NAMALWA (cell line): ENCODE results near the gene MRC2.

Source experiments
- DNase-seq: peaks from one replicate; pipeline ENCODE4 v3.0.0-alpha.2; 2015; ENCODE audit warnings: low spot score

Gene MRC2

GRCh38 chr17:62663304-62663703 is 35.8 kb downstream of the MRC2 start:
- no peak for DNase-seq

GRCh38 chr17:62664336-62665120 is 37.1 kb downstream of the MRC2 start:
- DNase-seq = no peak

- no peak for DNase-seq
Observed at GRCh38 chr17:62665599-62665998, 38.1 kb downstream of the MRC2 start.

- DNase-seq = no peak
Observed at GRCh38 chr17:62666061-62666800, 38.8 kb downstream of the MRC2 start.

- no peak for DNase-seq
Observed at GRCh38 chr17:62666801-62667591, 39.5 kb downstream of the MRC2 start.

- no peak for DNase-seq
Observed at GRCh38 chr17:62668091-62668804, 40.8 kb downstream of the MRC2 start.

- DNase-seq = no peak
Observed at GRCh38 chr17:62670202-62670821, 42.8 kb downstream of the MRC2 start.

- no peak for DNase-seq
Observed at GRCh38 chr17:62671553-62671952, 44.1 kb downstream of the MRC2 start.

- peak; percentile 13 for DNase-seq
Observed at GRCh38 chr17:62672957-62673356, 45.5 kb downstream of the MRC2 start.

GRCh38 chr17:62673614-62674362 is 46.3 kb downstream of the MRC2 start:
- no peak for DNase-seq

- no peak for DNase-seq
Observed at GRCh38 chr17:62674363-62674739, 46.9 kb downstream of the MRC2 start.

GRCh38 chr17:62674841-62675240 is 47.4 kb downstream of the MRC2 start:
- DNase-seq = no peak

GRCh38 chr17:62675260-62675659 is 47.8 kb downstream of the MRC2 start:
- DNase-seq = no peak

GRCh38 chr17:62675701-62676100 is 48.2 kb downstream of the MRC2 start:
- DNase-seq = no peak

GRCh38 chr17:62676231-62676943 is 48.9 kb downstream of the MRC2 start:
- no peak for DNase-seq

- DNase-seq = no peak
Observed at GRCh38 chr17:62676952-62677596, 49.6 kb downstream of the MRC2 start.

- no peak for DNase-seq
Observed at GRCh38 chr17:62678214-62678919, 50.9 kb downstream of the MRC2 start.

GRCh38 chr17:62679866-62680377 is 52.5 kb downstream of the MRC2 start:
- no peak for DNase-seq

GRCh38 chr17:62680541-62681052 is 53.1 kb downstream of the MRC2 start:
- DNase-seq = no peak
